Kidney capillary endothelial cell (primary cell): Measurements from ENCODE around the gene IGSF21.

Source experiments
- DNase-seq: peaks from one replicate; pipeline ENCODE4 v3.0.0-alpha.2; 2018; ENCODE audit warnings: low spot score

The IGSF21 gene

GRCh38 chr1:18229625-18230024, 122.0 kb downstream of the IGSF21 start:
- DNase-seq = no peak

- DNase-seq = no peak
Observed at GRCh38 chr1:18230321-18230720, 122.7 kb downstream of the IGSF21 start.

- no peak for DNase-seq
Observed at GRCh38 chr1:18230840-18231239, 123.2 kb downstream of the IGSF21 start.

- no peak for DNase-seq
Observed at GRCh38 chr1:18232052-18232451, 124.5 kb downstream of the IGSF21 start.

- no peak for DNase-seq
Observed at GRCh38 chr1:18233176-18233864, 125.7 kb downstream of the IGSF21 start.

GRCh38 chr1:18234790-18235242, 127.2 kb downstream of the IGSF21 start:
- peak; percentile 40 for DNase-seq

- DNase-seq = no peak
Observed at GRCh38 chr1:18237371-18237770, 129.8 kb downstream of the IGSF21 start.

- no peak for DNase-seq
Observed at GRCh38 chr1:18238190-18238589, 130.6 kb downstream of the IGSF21 start.

GRCh38 chr1:18239671-18240070, 132.1 kb downstream of the IGSF21 start:
- DNase-seq = no peak

- no peak for DNase-seq
Observed at GRCh38 chr1:18240906-18241305, 133.3 kb downstream of the IGSF21 start.

- no peak for DNase-seq
Observed at GRCh38 chr1:18241891-18242290, 134.3 kb downstream of the IGSF21 start.

GRCh38 chr1:18243503-18244175, 136.0 kb downstream of the IGSF21 start:
- no peak for DNase-seq

- DNase-seq = no peak
Observed at GRCh38 chr1:18244762-18245161, 137.2 kb downstream of the IGSF21 start.

GRCh38 chr1:18245647-18246046, 138.0 kb downstream of the IGSF21 start:
- DNase-seq = no peak

GRCh38 chr1:18246543-18246942, 138.9 kb downstream of the IGSF21 start:
- DNase-seq = no peak

GRCh38 chr1:18247151-18247550, 139.6 kb downstream of the IGSF21 start:
- DNase-seq = no peak

- no peak for DNase-seq
Observed at GRCh38 chr1:18249631-18250030, 142.0 kb downstream of the IGSF21 start.

- no peak for DNase-seq
Observed at GRCh38 chr1:18253093-18253492, 145.5 kb downstream of the IGSF21 start.

- DNase-seq = peak; percentile 10
Observed at GRCh38 chr1:18256282-18257235, 149.0 kb downstream of the IGSF21 start.

- no peak for DNase-seq
Observed at GRCh38 chr1:18257778-18258177, 150.2 kb downstream of the IGSF21 start.

- no peak for DNase-seq
Observed at GRCh38 chr1:18261891-18262290, 154.3 kb downstream of the IGSF21 start.

- DNase-seq = no peak
Observed at GRCh38 chr1:18262726-18263125, 155.1 kb downstream of the IGSF21 start.
